GM12892 (cell line): Measurements from ENCODE around the gene RAB33B.

Source experiments
- POLR2A ChIP-seq: IDR thresholded peaks from 2 replicates; pipeline ENCODE4 v1.6.1; 2011; ENCODE audit warnings: low read depth, low read length, control low read depth
- TAF1 ChIP-seq: IDR thresholded peaks from 2 replicates; pipeline ENCODE4 v1.6.1; 2011; ENCODE audit warnings: low read depth, mild to moderate bottlenecking, control low read depth, low read length, borderline replicate concordance

GRCh38 chr4:139461022-139461628, 7.2 kb downstream of the RAB33B start:
- TF ChIP-seq POLR2A (no peak), TAF1 (no peak)
